ENCODE measurements around the gene MYO15B.
A peak's percentile ranks its signal among the peaks of the same experiment; 100 is the strongest.

Gene MYO15B

GRCh38 chr17:75568412-75569255 is 19.0 kb upstream of the MYO15B start:
- no peaks in the 10 kb centered on the region for H3K9me3 ChIP-seq (ENCODE audit: severe bottlenecking)
- no peak overlapping the region for H3K27ac ChIP-seq
- no peak for DNase-seq
- H3K36me3 ChIP-seq, result peaks cover 95% of the 10 kb centered on the region
- no peak overlapping the region for H3K4me3 ChIP-seq (ENCODE audit: low read depth, low read length)
- TF ChIP-seq, protein P1, sequence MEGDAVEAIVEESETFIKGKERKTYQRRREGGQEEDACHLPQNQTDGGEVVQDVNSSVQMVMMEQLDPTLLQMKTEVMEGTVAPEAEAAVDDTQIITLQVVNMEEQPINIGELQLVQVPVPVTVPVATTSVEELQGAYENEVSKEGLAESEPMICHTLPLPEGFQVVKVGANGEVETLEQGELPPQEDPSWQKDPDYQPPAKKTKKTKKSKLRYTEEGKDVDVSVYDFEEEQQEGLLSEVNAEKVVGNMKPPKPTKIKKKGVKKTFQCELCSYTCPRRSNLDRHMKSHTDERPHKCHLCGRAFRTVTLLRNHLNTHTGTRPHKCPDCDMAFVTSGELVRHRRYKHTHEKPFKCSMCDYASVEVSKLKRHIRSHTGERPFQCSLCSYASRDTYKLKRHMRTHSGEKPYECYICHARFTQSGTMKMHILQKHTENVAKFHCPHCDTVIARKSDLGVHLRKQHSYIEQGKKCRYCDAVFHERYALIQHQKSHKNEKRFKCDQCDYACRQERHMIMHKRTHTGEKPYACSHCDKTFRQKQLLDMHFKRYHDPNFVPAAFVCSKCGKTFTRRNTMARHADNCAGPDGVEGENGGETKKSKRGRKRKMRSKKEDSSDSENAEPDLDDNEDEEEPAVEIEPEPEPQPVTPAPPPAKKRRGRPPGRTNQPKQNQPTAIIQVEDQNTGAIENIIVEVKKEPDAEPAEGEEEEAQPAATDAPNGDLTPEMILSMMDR (IDR thresholded peaks at IDR 0.05; ENCODE audit: low read depth, low read length), result no peak
- no peaks in the 10 kb centered on the region for H3K27me3 ChIP-seq (ENCODE audit: insufficient read depth, low read depth, severe bottlenecking)

DNA sequence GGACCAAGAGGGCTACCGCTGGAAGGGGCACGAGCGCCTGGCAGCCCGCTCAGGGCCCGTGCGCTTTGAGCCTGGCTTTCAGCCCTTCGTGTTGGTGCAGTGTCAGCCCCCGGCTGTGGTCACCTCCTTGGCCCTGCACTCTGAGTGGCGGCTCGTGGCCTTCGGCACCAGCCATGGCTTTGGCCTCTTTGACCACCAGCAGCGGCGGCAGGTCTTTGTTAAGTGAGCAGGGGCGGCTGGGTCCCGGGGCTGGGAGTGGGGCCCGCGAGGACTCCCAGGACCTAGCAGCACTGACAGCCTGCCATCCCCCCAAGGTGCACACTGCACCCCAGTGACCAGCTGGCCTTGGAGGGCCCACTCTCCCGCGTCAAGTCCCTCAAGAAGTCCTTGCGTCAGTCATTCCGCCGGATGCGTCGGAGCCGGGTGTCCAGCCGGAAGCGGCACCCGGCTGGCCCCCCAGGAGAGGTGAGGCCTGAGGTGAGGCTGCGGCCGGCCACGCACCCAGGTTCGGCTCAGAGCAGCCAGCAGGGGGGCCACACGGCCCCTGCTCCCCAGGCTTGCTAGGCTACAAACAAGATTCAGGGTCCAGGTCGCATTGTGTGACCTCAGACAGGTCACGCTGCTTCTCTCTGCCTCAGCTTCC is 17.4 kb upstream of the MYO15B start:
- peak; percentile 9 for DNase-seq
- Histone ChIP-seq H3K9me3 (ENCODE audit: severe bottlenecking) (no peaks in the 10 kb centered on the region), H3K36me3 (peaks cover 92% of the 10 kb centered on the region), H3K27me3 (ENCODE audit: insufficient read depth, low read depth, severe bottlenecking) (no peaks in the 10 kb centered on the region), H3K4me3 (ENCODE audit: low read depth, low read length) (no peak overlapping the region), H3K27ac (no peak overlapping the region)
- TF ChIP-seq, protein P1 (IDR thresholded peaks at IDR 0.05; ENCODE audit: low read depth, low read length), result no peak

GRCh38 chr17:75570772-75571171 is 16.8 kb upstream of the MYO15B start:
- DNase-seq, result peak; percentile 10
- TF ChIP-seq, protein P1 (IDR thresholded peaks at IDR 0.05; ENCODE audit: low read depth, low read length), result no peak
- Histone ChIP-seq H3K27ac (no peak overlapping the region), H3K27me3 (ENCODE audit: insufficient read depth, low read depth, severe bottlenecking) (no peaks in the 10 kb centered on the region), H3K9me3 (ENCODE audit: severe bottlenecking) (no peaks in the 10 kb centered on the region), H3K4me3 (ENCODE audit: low read depth, low read length) (no peak overlapping the region), H3K36me3 (peaks cover 92% of the 10 kb centered on the region)

GRCh38 chr17:75571197-75571884 is 16.3 kb upstream of the MYO15B start:
- no peak overlapping the region for H3K27ac ChIP-seq
- DNase-seq, result no peak

GRCh38 chr17:75571885-75572215 is 15.8 kb upstream of the MYO15B start:
- peaks cover 86% of the 10 kb centered on the region for H3K36me3 ChIP-seq
- no peaks in the 10 kb centered on the region for H3K27me3 ChIP-seq (ENCODE audit: insufficient read depth, low read depth, severe bottlenecking)
- no peak overlapping the region for H3K4me3 ChIP-seq (ENCODE audit: low read depth, low read length)
- no peak for DNase-seq
- TF ChIP-seq, protein P1 (IDR thresholded peaks at IDR 0.05; ENCODE audit: low read depth, low read length), result no peak
- no peak overlapping the region for H3K27ac ChIP-seq
- no peaks in the 10 kb centered on the region for H3K9me3 ChIP-seq (ENCODE audit: severe bottlenecking)

More at GRCh38 chr17:75571197-75571884, 16.3 kb upstream of the MYO15B start:
- TF ChIP-seq, protein P1 (IDR thresholded peaks at IDR 0.05; ENCODE audit: low read depth, low read length), result no peak
- Histone ChIP-seq H3K4me3 (ENCODE audit: low read depth, low read length) (no peak overlapping the region), H3K36me3 (peaks cover 92% of the 10 kb centered on the region), H3K9me3 (ENCODE audit: severe bottlenecking) (no peaks in the 10 kb centered on the region), H3K27me3 (ENCODE audit: insufficient read depth, low read depth, severe bottlenecking) (no peaks in the 10 kb centered on the region)

All from WERI-Rb-1 (cell line).